GM19455 (cell line): Measurements from ENCODE around the gene MAF.

ENCODE experiments used
- ATAC-seq: cut with Tn5 transposase; IDR thresholded peaks from one replicate; pipeline ENCODE4 v1.9.1; 2021; ENCODE audit not compliant: unreplicated experiment

Gene MAF

GRCh38 chr16:79600638-79601091, at the start of gene MAF:
Gene MAF, minus strand, starts transcription at chr16:79600737. Its CDS starts 835 bp downstream, at chr16:79599902.
- peak; percentile 66 for ATAC-seq

- no peak for ATAC-seq
Observed at GRCh38 chr16:79648826-79649225, 48.3 kb upstream of the MAF start.

- ATAC-seq: no peak
Observed at GRCh38 chr16:79647586-79647985, 47.0 kb upstream of the MAF start.

- no peak for ATAC-seq
Observed at GRCh38 chr16:79645701-79646100, 45.2 kb upstream of the MAF start.

GRCh38 chr16:79644971-79645667, 44.6 kb upstream of the MAF start:
- no peak for ATAC-seq

- ATAC-seq: no peak
Observed at GRCh38 chr16:79642652-79643051, 42.1 kb upstream of the MAF start.

GRCh38 chr16:79640513-79641360, 40.2 kb upstream of the MAF start:
- no peak for ATAC-seq

- ATAC-seq: no peak
Observed at GRCh38 chr16:79639576-79640311, 39.2 kb upstream of the MAF start.

- ATAC-seq: no peak
Observed at GRCh38 chr16:79638386-79638785, 37.8 kb upstream of the MAF start.

- ATAC-seq: no peak
Observed at GRCh38 chr16:79635488-79635887, 35.0 kb upstream of the MAF start.

- no peak for ATAC-seq
Observed at GRCh38 chr16:79634298-79634697, 33.8 kb upstream of the MAF start.

GRCh38 chr16:79632289-79632688, 31.8 kb upstream of the MAF start:
- ATAC-seq: no peak

- no peak for ATAC-seq
Observed at GRCh38 chr16:79628988-79629387, 28.5 kb upstream of the MAF start.

- ATAC-seq: peak; percentile 93
Observed at GRCh38 chr16:79628501-79628975, 28.0 kb upstream of the MAF start.

- ATAC-seq: no peak
Observed at GRCh38 chr16:79627092-79627491, 26.6 kb upstream of the MAF start.

GRCh38 chr16:79625738-79626137, 25.2 kb upstream of the MAF start:
- ATAC-seq: no peak

GRCh38 chr16:79623824-79624223, 23.3 kb upstream of the MAF start:
- ATAC-seq: no peak

- no peak for ATAC-seq
Observed at GRCh38 chr16:79623062-79623461, 22.5 kb upstream of the MAF start.

GRCh38 chr16:79621027-79621426, 20.5 kb upstream of the MAF start:
- no peak for ATAC-seq

GRCh38 chr16:79618692-79619050, 18.1 kb upstream of the MAF start:
- no peak for ATAC-seq

GRCh38 chr16:79618041-79618691, 17.6 kb upstream of the MAF start:
- no peak for ATAC-seq
